Stimulated activated CD4-positive, alpha-beta T cell treated with anti-CD3 and anti-CD28 coated beads, Interleukin-1b, Interleukin-23, amount 100 ng/mL, for 48 hours (primary cell): ENCODE data around the gene ASPHD2.

Source experiments
- DNase-seq: peaks from one replicate; pipeline ENCODE4 v3.0.0-alpha.2; 2020

The ASPHD2 gene

DNA sequence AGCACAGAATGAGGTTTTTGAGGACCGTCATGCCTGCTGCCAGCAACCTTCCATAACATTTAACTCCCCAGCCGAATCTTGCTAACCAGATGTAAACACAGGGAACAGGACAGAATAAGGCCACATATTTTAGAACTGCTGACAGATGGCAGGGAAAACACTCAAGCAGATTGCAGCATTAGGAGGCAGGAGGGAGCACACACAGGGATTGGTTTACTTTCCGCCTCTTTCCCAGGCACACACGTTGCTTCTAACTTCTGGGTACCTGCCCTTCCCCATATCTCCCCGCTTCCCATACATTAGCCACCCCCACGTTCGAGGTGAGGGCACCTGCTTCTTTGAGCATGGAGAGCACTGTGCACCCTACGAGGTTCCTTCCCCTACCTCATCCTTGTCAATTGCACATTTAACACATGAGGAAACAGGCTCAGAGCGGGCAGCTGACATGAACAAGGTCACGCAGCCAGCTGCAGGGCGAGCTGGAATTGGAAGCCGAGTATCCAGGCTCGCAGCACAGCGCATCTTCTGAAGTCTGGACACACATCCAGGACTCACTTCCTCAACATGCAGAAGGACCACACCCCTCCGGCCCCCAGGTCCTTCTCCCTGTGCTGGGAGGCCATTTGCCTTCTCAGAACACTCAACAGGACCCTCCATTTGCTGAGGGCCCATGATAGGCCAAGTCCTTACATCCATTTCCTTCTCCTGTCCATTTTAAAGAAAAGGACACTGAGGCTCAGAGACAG, 18.7 kb downstream of the ASPHD2 start:
- DNase-seq, result no peak

DNA sequence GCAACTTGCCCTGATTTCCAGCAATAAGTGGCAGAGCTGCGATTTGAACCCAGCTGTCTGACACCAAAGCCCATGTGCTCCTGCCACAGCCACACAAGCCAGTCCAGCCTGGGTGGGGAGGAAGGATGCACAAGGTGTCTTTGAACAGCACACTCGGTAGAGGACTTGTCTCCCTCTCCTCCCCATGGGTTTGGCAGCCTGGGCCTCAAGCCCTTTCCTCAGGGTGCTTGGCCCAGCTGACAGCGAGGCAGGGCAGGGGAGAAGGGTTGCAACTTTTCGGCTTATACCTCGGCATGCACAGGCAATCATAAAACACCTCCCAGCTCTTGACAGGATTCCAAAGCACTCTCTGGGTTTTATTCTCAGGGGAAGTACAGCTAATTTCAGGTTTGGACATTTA, 19.3 kb downstream of the ASPHD2 start:
- DNase-seq, result no peak

DNA sequence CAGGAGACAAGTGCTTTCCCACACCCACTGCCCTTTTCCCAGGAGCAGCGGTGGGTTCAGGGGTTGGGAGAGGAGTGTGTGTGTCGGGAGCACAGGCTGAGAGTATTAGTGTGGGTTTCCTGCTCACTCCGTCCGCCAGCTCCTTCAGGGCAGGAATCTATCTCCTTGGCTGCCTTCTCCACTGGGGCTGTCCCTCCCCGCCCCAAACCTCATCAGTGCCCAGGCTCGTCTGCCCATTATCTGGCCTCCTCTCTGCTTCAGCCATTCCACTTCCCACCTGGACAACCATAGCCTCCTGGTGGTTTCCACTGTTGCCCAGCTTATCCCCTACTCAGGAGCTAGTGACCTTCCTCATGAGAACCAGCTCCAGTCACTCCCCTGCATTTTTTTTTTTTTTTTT, 19.9 kb downstream of the ASPHD2 start:
- no peak for DNase-seq

- no peak for DNase-seq
These were observed 21.6 kb downstream of the ASPHD2 start for GRCh38 chr22:26450453-26451185.

- no peak for DNase-seq
These were observed 23.4 kb downstream of the ASPHD2 start for GRCh38 chr22:26452236-26453016.

GRCh38 chr22:26453216-26453615, 24.2 kb downstream of the ASPHD2 start:
- DNase-seq, result no peak

DNA sequence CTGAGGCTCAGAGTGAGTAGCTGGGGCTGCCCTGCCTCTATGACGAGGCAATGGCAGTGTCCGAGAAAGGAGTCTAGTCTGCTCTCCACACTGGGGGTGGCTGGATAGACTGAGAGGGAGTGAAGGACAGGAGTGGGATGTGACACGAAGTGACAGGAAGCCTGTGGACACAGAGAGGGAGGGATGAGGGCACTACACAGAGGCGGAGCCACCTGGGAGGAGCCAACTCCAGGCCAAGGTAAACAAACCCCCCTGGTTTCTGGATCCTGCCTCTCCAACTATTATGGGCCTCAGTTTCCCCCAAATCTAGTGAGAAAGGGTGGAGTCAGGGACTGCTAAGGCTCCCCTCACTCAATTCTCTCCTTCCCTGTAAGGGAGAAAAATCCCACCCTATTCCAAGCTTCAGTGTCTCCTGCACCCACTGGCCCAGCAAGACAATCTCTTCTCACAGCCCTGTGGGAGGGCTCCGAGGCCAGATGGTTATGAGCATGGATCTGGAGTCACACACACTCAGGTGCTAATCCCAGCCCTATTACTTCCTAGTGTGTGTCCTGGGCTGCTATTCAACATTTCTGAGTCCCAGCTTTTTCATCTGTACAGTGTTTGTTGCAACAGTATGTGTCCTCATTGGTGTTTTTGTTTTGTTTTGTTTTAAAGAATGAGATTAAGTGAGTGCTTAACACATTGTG, 24.9 kb downstream of the ASPHD2 start:
- no peak for DNase-seq

DNA sequence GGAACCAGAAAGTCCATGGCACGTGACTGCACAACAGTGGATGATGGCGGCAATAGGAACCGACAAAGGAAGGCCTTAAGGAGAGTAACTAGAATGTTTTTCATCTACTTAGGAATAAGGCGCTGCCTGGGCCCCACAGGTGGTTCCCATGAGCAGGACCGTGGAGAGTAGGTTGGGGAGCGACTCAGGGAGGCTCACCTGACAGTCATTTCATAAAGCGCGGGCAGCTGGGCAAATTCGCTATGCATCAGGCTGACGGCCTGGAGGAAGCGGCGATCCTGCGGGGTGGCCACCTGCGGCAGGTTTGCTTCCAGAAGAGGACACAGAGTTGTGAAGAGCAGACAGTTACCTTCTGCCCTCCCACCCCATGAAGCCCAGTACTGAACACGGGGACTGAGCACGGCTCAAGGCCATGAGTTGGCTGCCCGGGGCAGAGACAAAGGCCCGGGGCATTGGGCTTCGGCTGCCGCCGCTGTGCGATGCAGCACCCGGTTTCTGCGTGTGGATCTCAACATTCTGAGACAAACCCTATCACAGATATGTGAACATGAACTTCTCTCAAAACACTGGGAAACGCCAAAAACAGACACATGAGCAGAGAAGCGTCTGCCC, 28.7 kb downstream of the ASPHD2 start:
- DNase-seq, result no peak

DNA sequence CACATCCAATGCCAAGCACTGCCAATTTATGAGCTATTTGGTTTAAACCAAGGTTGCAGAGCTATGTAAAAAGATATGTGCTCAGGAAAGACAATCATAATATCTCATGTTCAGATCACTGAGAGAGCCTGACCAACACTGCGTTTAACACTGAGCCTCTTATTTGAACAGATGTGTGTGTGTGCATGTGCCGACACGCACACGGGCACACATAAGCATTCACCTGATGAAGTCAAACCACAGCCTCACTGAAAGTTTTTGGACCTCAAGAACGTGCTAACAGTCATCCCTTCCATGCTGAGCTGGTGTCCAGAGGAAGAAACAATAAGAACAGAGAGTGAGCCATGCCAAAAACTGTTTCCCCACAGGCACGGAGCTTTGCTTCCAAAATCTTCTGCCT, 31.1 kb downstream of the ASPHD2 start:
- no peak for DNase-seq

- DNase-seq, result no peak
These were observed 32.2 kb downstream of the ASPHD2 start for GRCh38 chr22:26461188-26461810.

DNA sequence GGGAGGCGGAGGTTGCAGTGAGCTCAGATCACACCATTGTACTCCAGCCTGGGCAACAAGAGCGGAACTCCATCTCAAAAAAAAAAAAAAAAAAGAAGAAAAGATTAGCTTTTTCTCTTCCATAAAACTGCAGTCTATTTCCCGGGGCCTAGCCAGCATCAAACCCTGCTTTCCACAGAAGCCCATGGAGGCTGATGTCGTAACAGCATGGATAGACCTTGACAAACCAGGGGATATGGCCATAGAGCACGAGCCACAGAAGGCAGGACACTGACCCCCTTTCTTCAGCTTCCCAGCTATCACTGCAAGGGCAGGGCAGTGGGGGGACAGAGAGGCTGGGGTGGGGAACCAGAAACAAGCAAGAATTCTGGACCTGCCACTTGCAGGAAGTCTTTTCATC, 33.0 kb downstream of the ASPHD2 start:
- no peak for DNase-seq

DNA sequence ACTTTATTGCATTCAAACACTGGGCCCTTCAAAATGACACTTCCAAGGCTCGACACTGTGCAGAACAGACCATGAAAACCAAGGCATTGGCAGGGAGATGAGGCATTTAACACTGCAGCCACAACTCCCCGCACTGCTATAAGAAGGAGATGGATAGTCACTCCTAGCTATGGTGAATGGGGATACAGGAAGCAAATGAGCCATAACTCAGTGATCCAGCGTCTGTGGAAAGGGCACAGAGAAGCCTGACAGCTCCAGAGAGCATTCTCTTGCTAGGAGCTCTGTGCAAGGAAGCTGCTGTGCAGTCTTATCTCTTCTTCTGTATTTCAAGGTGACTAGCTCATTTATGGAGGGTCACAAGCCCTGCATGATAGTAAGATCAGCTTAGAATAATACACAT, 33.6 kb downstream of the ASPHD2 start:
- DNase-seq, result no peak

- no peak for DNase-seq
These were observed 34.1 kb downstream of the ASPHD2 start for GRCh38 chr22:26463101-26463661.

GRCh38 chr22:26463688-26464087, 34.6 kb downstream of the ASPHD2 start:
- no peak for DNase-seq

GRCh38 chr22:26464312-26464711, 35.3 kb downstream of the ASPHD2 start:
- no peak for DNase-seq

DNA sequence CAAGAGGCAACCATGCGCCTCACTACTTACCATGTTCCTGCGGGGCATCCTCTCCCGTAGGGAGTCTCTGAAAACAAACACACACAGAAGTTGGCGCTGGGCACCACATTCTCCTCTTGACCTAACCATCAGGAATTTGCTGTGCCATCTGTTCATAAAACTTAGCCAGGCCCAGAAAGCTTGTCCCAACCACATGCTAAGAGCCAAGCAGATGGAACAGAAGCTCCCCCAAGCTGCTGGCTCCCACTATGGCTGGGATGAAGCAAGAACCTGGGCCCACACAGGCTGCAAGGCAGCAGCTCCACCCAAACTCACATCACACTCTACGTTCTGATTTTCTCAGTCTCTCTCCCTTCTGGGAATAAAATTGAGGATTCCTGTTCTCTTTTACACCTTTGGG, 37.1 kb downstream of the ASPHD2 start:
- no peak for DNase-seq

DNA sequence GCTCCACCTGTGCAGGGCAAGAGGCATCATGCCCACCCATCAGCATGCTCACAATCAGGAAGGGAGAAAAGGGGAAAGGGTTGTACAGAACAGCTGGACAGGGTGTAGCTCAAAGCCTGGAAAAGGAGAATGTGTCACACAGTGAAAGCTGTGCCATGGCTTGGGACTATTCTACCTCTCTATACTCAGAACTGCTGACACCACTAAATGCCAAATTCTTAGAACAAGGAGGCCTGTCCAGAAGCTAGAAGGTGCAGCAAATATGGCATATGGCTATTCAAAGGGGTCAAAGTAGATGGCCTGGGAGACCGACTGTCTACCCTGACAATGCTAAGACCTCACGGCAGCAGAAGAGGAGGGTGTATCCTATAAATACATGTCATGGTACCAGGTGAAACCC, 41.7 kb downstream of the ASPHD2 start:
- DNase-seq, result no peak

GRCh38 chr22:26471522-26471921, 42.5 kb downstream of the ASPHD2 start:
- DNase-seq, result no peak

- no peak for DNase-seq
These were observed 45.6 kb downstream of the ASPHD2 start for GRCh38 chr22:26474682-26475081.

DNA sequence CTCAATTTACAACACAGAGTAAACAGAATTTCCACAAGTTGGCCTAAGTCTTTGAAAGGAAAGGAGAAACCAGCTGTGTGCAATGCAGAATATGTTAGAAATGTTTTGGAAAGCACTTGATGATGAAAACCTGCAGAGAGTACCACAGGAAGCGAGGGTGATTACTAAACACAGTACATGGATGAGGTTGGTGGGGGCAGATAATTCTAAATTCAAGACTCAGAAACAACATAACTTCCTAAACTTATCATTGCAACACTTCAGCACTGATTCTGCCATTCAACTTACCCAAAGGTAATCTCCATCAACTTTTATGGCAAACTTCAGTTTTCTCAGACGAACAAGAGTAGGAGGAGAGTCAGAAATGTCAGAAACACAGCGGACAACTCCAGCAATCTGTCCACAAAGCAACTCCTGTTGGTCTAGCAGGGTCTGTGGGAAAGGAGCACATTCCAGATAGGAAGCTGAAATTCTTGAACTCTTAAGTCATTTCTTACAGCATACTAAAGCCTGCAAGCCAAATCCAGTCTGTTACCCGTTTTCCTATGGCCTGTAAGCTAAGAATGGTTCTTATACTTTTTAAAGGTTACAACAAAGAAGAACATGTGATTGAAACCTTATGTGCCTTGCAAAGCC, 47.8 kb downstream of the ASPHD2 start:
- no peak for DNase-seq

DNA sequence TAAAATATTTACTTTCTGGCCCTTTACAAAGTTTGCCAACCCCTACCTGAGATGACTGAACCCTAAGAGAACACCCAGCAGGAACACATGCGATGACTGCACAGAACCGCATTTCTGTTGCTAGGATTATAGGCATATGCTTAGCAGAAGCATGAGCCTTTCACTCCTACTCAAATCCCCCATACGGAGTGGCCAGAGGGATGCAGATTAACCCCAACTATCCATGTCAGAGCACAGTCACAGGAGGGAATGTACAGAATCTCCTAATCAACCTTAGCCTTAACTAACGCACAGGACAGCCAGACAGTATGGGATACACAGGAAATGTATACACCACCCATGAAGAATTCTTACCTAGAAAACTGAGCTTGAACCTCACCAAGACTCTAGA, 48.3 kb downstream of the ASPHD2 start:
- DNase-seq, result no peak
